ENCODE results near the gene ROBO2.

ROBO2 gene

GRCh38 chr3:77039606-77040171, at the start of gene ROBO2:
Gene ROBO2, plus strand, starts transcription at chr3:77040099. Its CDS starts 687 bp downstream, at chr3:77040786.
- no peak for DNase-seq
- ATAC-seq, result no peak

DNA sequence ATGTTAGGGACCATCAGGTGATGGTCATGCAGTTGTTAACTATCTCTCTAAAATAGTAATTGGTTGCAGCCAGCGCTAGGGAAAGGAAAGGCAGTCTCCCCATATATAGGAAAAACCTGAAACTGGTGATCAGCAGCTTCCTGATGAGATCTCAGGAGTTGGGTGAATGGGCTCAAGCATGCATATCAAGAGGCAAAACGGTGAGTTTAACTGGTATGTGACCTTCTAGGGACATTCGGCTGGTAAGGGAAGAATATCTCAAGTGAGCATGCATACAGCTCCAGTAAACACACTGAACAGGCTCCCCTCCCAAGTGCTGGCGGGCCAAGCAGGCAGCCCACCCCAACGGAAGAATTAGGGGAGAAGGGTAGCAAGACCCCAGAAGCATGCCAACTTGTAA, 49.3 kb upstream of the ROBO2 start:
- ATAC-seq (no peak), DNase-seq (no peak)

GRCh38 chr3:76991165-76991564, 48.7 kb upstream of the ROBO2 start:
- DNase-seq (no peak), ATAC-seq (no peak)

DNA sequence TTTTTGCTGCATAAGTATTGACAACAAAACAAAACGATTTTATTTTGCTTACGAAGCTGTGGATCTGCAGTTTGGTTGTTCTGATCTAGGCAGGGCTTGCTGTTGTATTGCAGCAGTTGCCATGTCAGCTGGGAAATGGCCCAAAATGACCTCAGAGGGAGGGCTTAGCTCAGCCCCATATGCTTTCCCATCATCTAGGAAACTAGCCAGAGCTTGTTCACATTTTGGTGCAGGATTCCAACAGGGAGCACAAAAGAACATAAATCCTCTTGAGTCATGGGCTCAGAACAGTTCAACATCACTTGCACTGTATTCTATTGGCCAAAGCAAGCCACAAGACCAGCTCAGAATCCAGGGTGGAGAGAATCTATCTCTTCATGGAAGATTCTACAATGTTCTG, 42.2 kb upstream of the ROBO2 start:
- DNase-seq (no peak), ATAC-seq (no peak)

GRCh38 chr3:76998555-76998954, 41.3 kb upstream of the ROBO2 start:
- DNase-seq, result no peak
- ATAC-seq, result no peak

DNA sequence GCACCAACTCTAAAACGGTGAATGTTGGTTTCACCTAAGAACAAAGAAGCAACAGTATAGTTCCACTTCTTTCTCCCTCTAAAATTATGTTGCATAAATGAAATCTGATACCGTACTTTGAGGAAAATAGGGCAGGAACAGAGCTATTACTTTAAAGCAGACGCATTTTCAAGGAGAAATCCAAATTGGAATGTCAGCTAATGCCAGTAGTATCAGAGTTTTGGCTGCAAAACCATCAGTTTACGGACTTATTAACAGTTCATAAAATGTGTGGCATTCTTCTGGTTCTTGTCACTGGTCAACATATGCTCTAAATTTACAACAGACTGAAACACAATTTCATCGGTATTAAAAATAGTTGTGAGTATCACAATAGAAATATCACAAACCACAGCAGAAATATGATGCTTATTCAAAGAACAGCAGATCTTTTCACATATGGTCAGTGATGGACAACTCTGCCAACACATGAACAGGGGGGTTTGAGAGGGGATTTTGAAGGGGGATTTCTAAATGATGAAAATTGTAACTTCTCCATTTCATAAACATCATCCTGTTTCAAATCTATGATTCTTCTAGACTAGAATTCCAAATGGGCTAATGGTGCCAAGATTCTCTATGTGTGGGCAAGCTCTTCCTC, 38.7 kb upstream of the ROBO2 start:
- ATAC-seq, result no peak
- no peak for DNase-seq

GRCh38 chr3:77014226-77014625, 25.7 kb upstream of the ROBO2 start:
- ATAC-seq, result no peak
- no peak for DNase-seq

DNA sequence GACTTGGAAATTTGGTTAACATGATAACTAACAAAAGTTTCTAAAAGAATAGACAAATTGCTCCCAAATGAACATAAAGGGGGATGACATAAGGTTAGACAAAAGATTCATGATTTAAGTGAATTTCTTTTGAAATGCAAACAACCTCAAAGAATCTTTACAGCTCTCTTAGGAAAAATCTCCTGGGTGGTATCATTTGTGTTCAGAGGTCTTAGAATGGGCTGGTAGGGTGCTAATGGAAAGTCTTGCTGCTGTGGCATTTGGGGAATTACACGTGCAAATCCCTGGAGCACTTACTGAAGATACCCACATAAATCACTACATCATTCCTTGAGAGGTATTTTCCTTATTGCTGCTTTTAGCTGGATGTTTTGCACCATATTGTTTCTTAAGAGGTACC, 14.4 kb upstream of the ROBO2 start:
- DNase-seq (no peak), ATAC-seq (no peak)

DNA sequence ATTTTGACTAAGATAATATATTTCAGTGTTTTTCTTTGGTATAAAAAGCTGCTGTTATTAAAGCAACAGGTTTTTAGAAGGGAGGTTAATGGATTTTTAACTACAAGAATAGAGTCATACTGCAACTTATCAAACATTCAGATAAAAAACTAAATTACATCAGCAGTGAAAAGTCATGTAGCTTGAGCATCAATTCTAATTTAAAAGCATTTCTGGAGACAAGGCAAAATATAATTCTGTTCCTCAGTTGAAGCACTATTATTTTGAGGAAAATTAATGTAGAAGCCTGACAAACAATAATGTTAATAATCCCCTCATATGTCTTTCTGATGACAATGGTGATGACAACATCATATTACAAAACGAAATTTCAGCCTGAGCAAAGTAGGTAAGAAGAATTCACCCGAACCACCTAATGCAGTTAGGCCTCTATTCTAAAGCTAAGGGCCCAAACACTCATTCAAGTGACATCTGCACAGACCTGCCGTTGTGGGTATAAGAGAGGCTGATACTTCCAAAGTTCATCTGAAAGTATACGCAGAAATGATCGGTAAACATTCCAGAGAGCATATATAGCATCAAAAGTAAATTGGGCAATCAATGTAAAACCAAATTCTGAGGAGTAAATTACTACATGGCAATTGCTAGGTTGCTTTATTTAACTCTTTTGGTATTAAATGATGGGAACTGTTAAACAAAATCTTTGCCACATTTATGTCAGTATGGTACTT, 12.8 kb upstream of the ROBO2 start:
- no peak for ATAC-seq
- no peak for DNase-seq

DNA sequence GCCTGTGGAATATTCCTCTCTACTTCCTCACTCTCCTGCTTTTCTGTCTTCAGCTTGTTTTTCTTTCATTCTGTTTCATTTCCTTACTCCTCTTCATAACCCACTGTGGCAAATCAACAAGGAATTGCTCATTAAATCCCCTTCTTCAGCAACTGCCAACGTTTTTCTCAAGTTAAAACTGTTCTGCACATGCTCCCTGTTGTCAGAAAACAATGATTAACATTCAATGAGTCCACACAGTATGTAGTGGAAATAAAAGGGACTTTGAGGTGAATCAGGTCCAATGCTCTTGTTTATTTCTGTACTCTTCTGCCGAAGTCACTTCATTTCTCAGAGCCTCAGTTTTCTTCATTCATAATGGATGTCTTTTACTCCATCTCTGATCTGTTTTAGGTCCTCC, 11.9 kb upstream of the ROBO2 start:
- no peak for ATAC-seq
- DNase-seq, result no peak

DNA sequence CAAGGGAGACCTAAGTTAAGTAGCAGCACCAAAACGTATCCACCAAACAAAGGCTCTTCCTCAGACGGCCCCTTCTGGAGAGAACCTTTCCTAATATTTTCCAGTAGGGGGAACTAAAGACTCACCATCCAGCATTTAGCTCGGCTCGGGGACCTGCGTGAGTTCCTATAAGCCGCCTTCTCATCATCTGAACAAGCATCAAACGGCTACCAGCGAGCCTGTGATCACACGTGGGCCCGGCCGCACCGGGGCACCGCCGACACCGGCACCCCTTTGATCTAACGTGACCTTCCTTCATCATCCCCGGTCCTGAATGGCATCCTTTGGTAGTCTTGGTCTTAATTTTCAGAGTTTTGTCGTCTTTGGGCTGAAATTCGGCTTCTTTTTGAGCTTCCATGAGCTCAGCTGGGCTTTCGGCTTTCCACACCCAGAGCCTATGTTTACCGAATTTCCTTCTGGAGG, 1.4 kb upstream of the ROBO2 start:
- ATAC-seq (no peak), DNase-seq (no peak)

DNA sequence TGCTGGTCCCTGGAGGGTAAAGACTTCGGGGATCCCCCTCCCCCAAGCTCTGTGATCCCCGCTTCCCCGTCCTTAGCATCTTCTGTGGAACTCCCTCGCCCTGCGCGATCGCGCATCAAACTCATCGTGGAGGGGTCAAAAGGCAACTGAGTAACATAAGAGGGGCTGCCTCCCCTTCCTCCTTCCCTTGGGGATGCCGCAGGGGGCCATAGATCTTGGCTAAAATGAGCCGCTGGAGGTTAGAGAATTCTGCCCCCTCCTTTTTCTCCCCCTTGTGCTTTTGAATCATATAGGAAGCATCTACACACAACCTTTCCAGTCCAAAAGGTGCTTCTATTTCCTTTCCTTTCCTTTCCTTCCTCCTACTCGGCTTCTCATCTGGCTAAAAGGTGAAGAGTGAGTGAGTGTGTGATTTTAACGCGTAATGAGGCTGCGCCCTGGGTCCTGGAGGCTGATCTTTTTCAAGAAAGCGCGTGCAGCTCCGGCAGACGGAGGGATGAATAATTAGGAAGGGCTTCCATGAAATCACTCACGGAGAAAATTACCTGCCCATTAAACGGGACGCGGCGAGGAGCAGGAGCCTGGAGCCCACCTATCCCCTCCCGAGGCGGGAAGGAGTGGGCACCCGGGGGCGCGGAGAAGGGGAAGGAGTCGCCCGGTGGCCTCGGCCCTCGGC, 831 bp upstream of the ROBO2 start:
- no peak for ATAC-seq
- DNase-seq, result no peak

DNA sequence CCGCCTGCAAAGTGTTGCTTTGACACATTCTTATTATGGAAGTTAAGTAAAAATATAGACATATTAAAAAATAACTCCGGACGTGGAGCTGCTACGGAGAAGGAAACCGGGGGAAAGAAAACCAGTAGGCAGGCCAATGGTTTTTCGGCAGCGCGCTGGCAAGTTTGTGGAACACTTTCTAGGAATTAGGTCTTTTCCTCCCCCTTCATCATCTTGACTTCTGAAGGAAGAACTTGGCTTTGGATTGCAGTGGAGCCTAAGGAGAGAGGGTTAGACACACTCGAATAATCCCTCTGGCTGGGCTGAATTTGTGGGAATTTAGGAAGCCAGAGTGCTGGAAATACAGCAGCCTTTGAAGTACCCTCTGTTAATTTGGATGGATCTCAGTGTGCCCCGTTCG, 317 bp downstream of the ROBO2 start:
- ATAC-seq (no peak), DNase-seq (no peak)

GRCh38 chr3:77040926-77041722, 1.2 kb downstream of the ROBO2 start:
- no peak for DNase-seq
- no peak for ATAC-seq

- DNase-seq, result no peak
- no peak for ATAC-seq
These were observed 1.9 kb downstream of the ROBO2 start for GRCh38 chr3:77041811-77042210.

DNA sequence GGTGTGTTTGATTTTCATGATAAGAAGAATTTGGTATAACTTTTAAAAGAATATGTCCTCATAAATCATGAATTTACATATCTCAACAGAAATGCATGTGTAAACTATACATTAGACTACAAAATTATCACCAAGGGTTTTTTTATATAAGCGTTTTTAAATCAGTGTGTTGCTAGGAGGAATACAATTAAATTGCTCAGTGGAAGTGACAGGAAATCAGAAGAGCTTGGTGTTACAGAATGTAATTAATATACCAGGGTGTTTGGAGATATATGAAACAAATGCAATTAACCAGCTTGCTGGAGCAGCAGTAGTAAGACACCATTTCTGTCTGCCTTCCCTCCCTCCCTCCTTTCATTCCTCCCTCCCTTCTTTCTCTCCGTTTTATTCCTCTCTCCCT, 2.4 kb downstream of the ROBO2 start:
- no peak for ATAC-seq
- no peak for DNase-seq

DNA sequence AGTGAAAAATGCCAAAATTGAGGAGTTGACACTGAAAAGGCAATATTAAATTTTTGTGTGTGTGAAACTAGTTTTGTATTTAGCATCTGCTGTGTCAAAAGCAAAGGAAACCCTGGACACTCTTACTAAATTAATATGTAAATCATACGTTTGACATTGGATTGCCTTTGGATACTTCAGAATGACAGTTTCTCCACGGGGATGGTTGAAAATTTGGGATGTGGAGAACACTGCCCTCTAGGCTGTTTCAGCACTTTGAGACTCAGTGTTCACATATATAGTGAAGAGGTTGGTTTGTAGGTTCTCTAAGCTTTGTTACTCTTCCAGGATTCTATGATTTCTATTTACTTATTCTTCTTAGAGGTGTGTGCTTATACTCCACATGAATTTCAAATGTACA, 3.0 kb downstream of the ROBO2 start:
- DNase-seq (no peak), ATAC-seq (no peak)

GRCh38 chr3:77045686-77046085, 5.8 kb downstream of the ROBO2 start:
- DNase-seq, result no peak
- ATAC-seq, result no peak

DNA sequence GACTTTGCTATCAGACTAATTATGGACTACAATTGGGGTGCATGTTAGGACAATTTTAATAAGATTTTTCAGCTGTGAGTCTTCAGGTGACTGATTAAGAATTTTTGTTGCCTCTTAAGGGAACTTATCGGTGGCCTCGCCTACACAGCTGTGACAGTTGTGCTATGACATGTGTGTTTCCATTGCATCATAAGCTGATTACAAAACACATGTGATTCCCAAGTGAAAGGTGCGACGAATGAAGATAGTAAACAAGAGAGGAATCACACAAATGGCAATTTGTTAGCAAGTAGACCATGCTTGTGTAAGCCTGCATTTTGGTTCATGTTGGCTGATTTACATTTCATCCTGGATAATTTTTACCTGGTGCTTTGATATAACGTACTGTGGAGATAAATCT, 8.3 kb downstream of the ROBO2 start:
- DNase-seq, result no peak
- ATAC-seq, result no peak

DNA sequence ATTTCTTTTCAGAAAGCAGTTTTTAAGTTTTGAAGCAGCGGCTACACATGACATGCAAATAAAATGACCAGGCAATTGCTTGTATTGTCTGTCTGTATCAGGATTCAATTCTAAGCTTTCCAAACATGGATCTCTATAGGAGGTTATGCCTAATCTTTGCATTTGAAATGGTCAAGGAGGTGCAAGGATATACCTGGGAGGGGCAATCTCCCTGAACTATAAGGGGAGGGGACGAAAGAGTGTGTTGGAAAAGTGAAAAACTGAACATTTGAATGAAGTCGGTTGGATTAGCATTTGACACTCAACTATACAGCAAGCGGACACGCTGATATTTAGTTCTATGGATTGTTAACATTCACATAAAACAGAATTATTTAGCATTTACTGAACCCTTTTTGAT, 11.7 kb downstream of the ROBO2 start:
- DNase-seq (no peak), ATAC-seq (no peak)

DNA sequence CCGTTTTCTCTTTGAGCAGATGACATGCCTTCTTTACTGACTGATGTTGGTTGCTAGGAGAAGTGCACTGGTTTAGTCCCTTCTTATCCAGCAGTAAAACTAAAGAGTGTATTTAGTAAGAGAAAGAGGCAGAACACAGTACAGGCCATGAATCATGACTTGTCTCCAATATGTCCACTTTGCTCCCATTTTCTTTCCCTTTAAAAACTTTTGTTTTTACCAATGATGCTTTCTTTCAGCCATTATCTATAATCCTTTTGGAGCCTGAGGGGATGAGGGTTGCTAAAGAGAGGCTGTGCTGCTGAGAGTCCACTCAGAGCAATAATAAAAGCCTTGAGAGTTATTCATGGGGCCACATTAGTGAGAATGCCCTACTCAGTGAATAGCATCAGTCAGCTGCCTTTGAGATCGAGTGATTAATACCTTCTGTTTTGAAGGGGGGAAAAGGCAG, 12.2 kb downstream of the ROBO2 start:
- no peak for DNase-seq
- no peak for ATAC-seq

Measured in stimulated activated naive CD8-positive, alpha-beta T cell treated with anti-CD3 and anti-CD28 coated beads, Interleukin-15, Interleukin-2, amounts not matched to agents 100 U/mL and 50 U/mL, for 24 hours (primary cell).